Activated CD8-positive, alpha-beta memory T cell treated with anti-CD3 and anti-CD28 coated beads, Interleukin-2, amount 10 ng/mL, durations not matched to agents 7 days and 5 days (primary cell): ENCODE measurements around the gene TTL. TPM values are rescaled to one million over a fixed set of nuclear protein-coding genes. Genes with fewer than 3 reads are reported as not detected.
A peak's percentile ranks its signal among the peaks of the same experiment; 100 is the strongest.

ENCODE experiments used
- ATAC-seq: fragments of 150-1000 bp; cut with Tn5 transposase; one replicate; pipeline ENCODE4 v1.10.0; 2021; ENCODE audit warnings: moderate library complexity
- CTCF ChIA-PET: fragments of 350-600 bp; sonication (Branson Sonifier 250); formaldehyde crosslinking; loops from one replicate; lab custom pipeline; 2021; ENCODE audit warnings: antibody characterized with exemption; lab: Charles Lee
- DNase-seq: peaks from one replicate; pipeline ENCODE4 v3.0.0-alpha.2; 2020
- H3K27ac Mint-ChIP-seq: one replicate; pipeline ENCODE4 v1.8.0; 2021; ENCODE audit warnings: mild to moderate bottlenecking, mixed read lengths
- H3K27me3 Mint-ChIP-seq: one replicate; pipeline ENCODE4 v1.8.0; 2021; ENCODE audit warnings: mixed read lengths
- H3K36me3 Mint-ChIP-seq: one replicate; pipeline ENCODE4 v1.8.0; 2021; ENCODE audit warnings: mild to moderate bottlenecking, mixed read lengths
- H3K4me1 Mint-ChIP-seq: one replicate; pipeline ENCODE4 v1.8.0; 2021; ENCODE audit warnings: mixed read lengths
- H3K4me3 Mint-ChIP-seq: one replicate; pipeline ENCODE4 v1.8.0; 2021; ENCODE audit warnings: mild to moderate bottlenecking, moderate library complexity, mixed read lengths
- H3K9me3 Mint-ChIP-seq: one replicate; pipeline ENCODE4 v1.8.0; 2022; ENCODE audit warnings: low read depth, mixed read lengths
- total RNA-seq, 2 experiments: library from RNA; stranded (reverse); gene quantifications; one replicate each; pipeline ENCODE4 v1.2.3, GENCODE V29; 2021

The TTL gene
- total RNA-seq, 2 experiments from 2014 or later = 33.0 to 41.2 TPM

DNA sequence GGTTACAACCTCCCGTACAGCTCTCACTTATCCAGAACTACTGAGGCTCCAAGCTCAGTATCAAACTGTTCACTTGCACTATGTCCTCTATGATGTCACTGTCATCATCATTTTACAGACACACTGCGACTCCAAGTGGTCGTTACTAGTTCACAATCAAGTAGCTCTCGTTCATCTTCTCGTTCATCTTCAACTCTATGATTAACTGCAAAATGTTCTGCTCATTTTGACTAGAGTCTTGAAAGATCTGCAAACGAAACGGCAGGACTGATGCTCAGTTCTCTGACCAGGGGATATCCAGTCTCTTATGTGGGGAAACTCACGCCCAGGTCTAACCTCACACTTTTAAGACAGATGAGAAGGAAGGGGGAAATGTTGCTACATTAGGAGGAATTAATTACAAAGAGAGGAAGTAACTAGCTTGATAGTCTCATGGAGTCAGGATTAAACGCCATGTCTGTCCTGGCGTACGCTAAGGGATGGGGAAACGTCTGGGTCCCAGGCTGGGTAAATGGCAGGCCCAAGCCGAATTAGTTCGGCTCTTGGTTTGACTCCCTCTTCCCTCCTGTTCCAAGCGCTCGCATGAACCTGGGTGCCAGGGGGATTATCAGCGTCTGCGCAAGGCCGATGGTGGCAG lies 101.7 kb downstream of the TTL start:
- Mint-ChIP-seq H3K4me3 (peak overlapping the region; percentile 83), H3K27me3 (no peaks in the 10 kb centered on the region), H3K4me1 (peaks cover 39% of the 10 kb centered on the region), H3K27ac (peak overlapping the region; percentile 96), H3K9me3 (no peaks in the 10 kb centered on the region), H3K36me3 (peaks cover 9% of the 10 kb centered on the region)
- ATAC-seq = no peak
- CTCF ChIA-PET = interaction anchor here (0.6 to 4.5 kb wide), 11 partner anchors 10 to 531 kb away, joined by 3 to 29 read pairs (median 4); no protein-coding TSS in a partner anchor
- no peak for DNase-seq

GRCh38 chr2:112584134-112584890 lies 102.4 kb downstream of the TTL start, which contains the start of gene CHCHD5:
CHCHD5 (plus strand) TSS chr2:112584609; CDS start chr2:112584648, 39 bp downstream.
- H3K4me3 Mint-ChIP-seq = peak within 1 kb of the TSS; percentile 83
- H3K27me3 Mint-ChIP-seq = no peaks in the 10 kb centered on the region
- CTCF ChIA-PET = interaction anchor here (0.6 to 4.6 kb wide), 10 partner anchors 11 to 532 kb away, joined by 3 to 29 read pairs (median 7); no protein-coding TSS in a partner anchor
- no peaks in the 10 kb centered on the region for H3K9me3 Mint-ChIP-seq
- peaks cover 9% of the 10 kb centered on the region for H3K36me3 Mint-ChIP-seq
- H3K4me1 Mint-ChIP-seq = peaks cover 39% of the 10 kb centered on the region
- DNase-seq = peak; percentile 98
- peak within 1 kb of the TSS; percentile 96 for H3K27ac Mint-ChIP-seq
- ATAC-seq = peak; percentile 90

GRCh38 chr2:112584891-112585250 lies 102.9 kb downstream of the TTL start:
- H3K36me3 Mint-ChIP-seq = peaks cover 11% of the 10 kb centered on the region
- CTCF ChIA-PET = interaction anchor here (0.7 to 4.6 kb wide), 5 partner anchors 15 to 164 kb away, joined by 3 to 29 read pairs (median 21); no protein-coding TSS in a partner anchor
- peak overlapping the region; percentile 83 for H3K4me3 Mint-ChIP-seq
- H3K9me3 Mint-ChIP-seq = no peaks in the 10 kb centered on the region
- peaks cover 39% of the 10 kb centered on the region for H3K4me1 Mint-ChIP-seq
- peak overlapping the region; percentile 96 for H3K27ac Mint-ChIP-seq
- no peak for ATAC-seq
- H3K27me3 Mint-ChIP-seq = no peaks in the 10 kb centered on the region
- DNase-seq = no peak

DNA sequence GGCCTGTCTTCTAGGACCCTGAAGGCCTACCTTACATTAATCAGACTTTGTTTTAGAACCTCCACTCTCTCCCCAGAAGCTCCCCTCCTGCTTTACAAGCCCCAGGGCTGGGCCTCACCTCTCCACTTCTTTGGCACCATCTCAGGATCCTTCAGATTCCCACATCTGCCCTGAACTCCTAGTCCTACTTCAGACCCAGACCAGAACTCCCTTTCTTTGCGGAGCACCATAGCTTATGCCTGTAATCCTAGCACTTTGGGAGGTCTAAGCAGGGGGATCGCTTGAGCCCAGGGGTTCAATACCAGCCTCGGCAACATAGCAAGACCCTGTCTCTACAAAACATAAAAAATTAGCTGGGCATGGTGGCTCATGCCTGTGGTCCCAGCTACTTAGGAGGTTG lies 103.4 kb downstream of the TTL start:
- Mint-ChIP-seq H3K36me3 (peaks cover 11% of the 10 kb centered on the region), H3K4me3 (peak overlapping the region; percentile 83), H3K27me3 (no peaks in the 10 kb centered on the region), H3K27ac (peak overlapping the region; percentile 96), H3K4me1 (peaks cover 39% of the 10 kb centered on the region), H3K9me3 (no peaks in the 10 kb centered on the region)
- CTCF ChIA-PET = interaction anchor here (1.2 to 4.6 kb wide), 4 partner anchors 15 to 141 kb away, joined by 6 to 29 read pairs (median 24); no protein-coding TSS in a partner anchor
- ATAC-seq = no peak
- DNase-seq = no peak

DNA sequence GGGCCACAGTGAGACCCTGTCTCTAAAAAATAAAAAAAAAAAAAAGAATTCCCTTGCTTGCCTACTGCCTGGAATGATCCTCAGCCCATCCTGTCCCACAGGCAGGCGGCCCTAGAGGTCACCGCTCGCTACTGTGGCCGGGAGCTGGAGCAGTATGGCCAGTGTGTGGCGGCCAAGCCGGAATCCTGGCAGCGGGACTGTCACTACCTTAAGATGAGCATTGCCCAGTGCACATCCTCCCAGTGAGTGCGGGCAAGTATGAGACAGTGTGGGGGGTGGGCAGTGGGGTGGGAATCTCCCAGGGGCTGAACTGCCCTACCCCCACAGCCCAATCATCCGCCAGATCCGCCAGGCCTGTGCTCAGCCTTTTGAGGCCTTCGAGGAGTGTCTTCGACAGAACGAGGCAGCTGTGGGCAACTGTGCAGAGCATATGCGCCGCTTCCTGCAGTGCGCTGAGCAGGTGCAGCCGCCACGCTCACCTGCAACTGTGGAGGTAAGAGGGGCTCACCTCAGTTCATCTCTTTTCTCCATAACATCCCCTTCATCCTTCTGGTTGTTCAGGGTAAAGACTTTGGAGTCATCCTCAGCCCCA lies 104.0 kb downstream of the TTL start:
- CTCF ChIA-PET = interaction anchor here (1.4 to 4.6 kb wide), 5 partner anchors 14 to 141 kb away, joined by 3 to 29 read pairs (median 21); no protein-coding TSS in a partner anchor
- H3K27me3 Mint-ChIP-seq = no peaks in the 10 kb centered on the region
- H3K4me1 Mint-ChIP-seq = peaks cover 39% of the 10 kb centered on the region
- H3K4me3 Mint-ChIP-seq = no peak overlapping the region
- peak overlapping the region; percentile 96 for H3K27ac Mint-ChIP-seq
- ATAC-seq (no peak), DNase-seq (no peak)
- no peaks in the 10 kb centered on the region for H3K9me3 Mint-ChIP-seq
- peaks cover 11% of the 10 kb centered on the region for H3K36me3 Mint-ChIP-seq

GRCh38 chr2:112588611-112589045 lies 106.7 kb downstream of the TTL start:
- Mint-ChIP-seq H3K4me1 (peaks cover 22% of the 10 kb centered on the region), H3K27me3 (no peaks in the 10 kb centered on the region), H3K9me3 (no peaks in the 10 kb centered on the region), H3K27ac (no peak overlapping the region), H3K4me3 (no peak overlapping the region), H3K36me3 (peaks cover 11% of the 10 kb centered on the region)
- DNase-seq (no peak), ATAC-seq (no peak)
- CTCF ChIA-PET = interaction anchor here (1.3 to 4.6 kb wide), 2 partner anchors 12 to 138 kb away, joined by 4 to 27 read pairs; no protein-coding TSS in a partner anchor

Other genes with a start within 250 kb of the TTL start
- 10 to 100 TPM; 10.5 to 16.0 TPM for gene ZC3H8, start 227.1 kb upstream of the TTL start, total RNA-seq
- gene ZC3H6, start 206.6 kb upstream of the TTL start, total RNA-seq = 10 to 100 TPM in 1 of 2 experiments, 1 to 10 TPM in 1; 6.9 to 12.1 TPM
- 10 to 100 TPM in 1 of 2 experiments, 1 to 10 TPM in 1; 8.4 to 13.1 TPM for gene RGPD8, start 48.5 kb upstream of the TTL start, total RNA-seq
- gene POLR1B, start 60.3 kb downstream of the TTL start, total RNA-seq = 10 to 100 TPM; 33.7 to 54.9 TPM
- gene CHCHD5, start 102.5 kb downstream of the TTL start, total RNA-seq = 10 to 100 TPM; 25.4 to 27.8 TPM
- 100 to 1,000 TPM; 134 to 146 TPM for gene SLC20A1, start 163.8 kb downstream of the TTL start, total RNA-seq
- not detected for gene NT5DC4, start 238.9 kb downstream of the TTL start, total RNA-seq